Right lobe of liver (tissue), 6 donors: Measurements from ENCODE around the gene NR5A2. TPM values are rescaled to one million over a fixed set of nuclear protein-coding genes. Genes with fewer than 3 reads are reported as not detected.

Experiments
- ATAC-seq, 4 donors: fragments of 200-7000 bp; cut with Tn5 transposase; one replicate each; pipeline ENCODE4 v1.9.1; 2020; ENCODE audit warnings: mild to moderate bottlenecking in 4 of 4, moderate library complexity in 4 of 4
- DNase-seq, 3 donors: peaks; one replicate each; pipeline ENCODE4 v3.0.0-alpha.2; 2020
- H3K27ac ChIP-seq, 3 donors: fragments of 200-600 bp; one replicate each; pipeline ENCODE4 v1.8.0; 2022
- H3K27me3 ChIP-seq, 2 donors: fragments of 200-600 bp; one replicate each; pipeline ENCODE4 v1.8.0; 2022
- H3K36me3 ChIP-seq, 4 donors: fragments of 200-600 bp; sonication (generic) in 1 of 4; one replicate each; pipeline versions ENCODE4 v1.5.1 to v1.8.0; 2017 to 2022; ENCODE audit warnings: control low read depth in 1 of 4
- H3K4me1 ChIP-seq, 4 donors: fragments of 200-600 bp; sonication (generic) in 1 of 4; one replicate each; pipeline versions ENCODE4 v1.5.1 to v1.8.0; 2017 to 2022; ENCODE audit warnings: control low read depth in 1 of 4
- H3K4me3 ChIP-seq, 3 donors: fragments of 200-600 bp; one replicate each; pipeline ENCODE4 v1.8.0; 2022
- H3K9me3 ChIP-seq, 4 donors: fragments of 200-600 bp; sonication (generic) in 1 of 4; one replicate each; pipeline versions ENCODE4 v1.5.1 to v1.8.0; 2017 to 2022; ENCODE audit warnings: control low read depth in 1 of 4
- POLR2A ChIP-seq: fragments of 450-650 bp; IDR thresholded peaks from one replicate; pipeline ENCODE4 v1.6.1; 2017; ENCODE audit warnings: antibody characterized with exemption, mild to moderate bottlenecking
- WGBS: methylation state at CpG from one replicate; pipeline ENCODE4 v1.1.6; 2018; ENCODE audit warnings: low coverage, low lambda C conversion rate; ENCODE audit not compliant: insufficient coverage; ENCODE audit errors: missing lambda C conversion rate; 5-methylcytosine and 5-hydroxymethylcytosine counted together
- intact Hi-C, 2 donors: fragments of 100-400 bp; cut with DNase I; formaldehyde crosslinking; loops; one replicate each; pipeline versions ENCODE4 v1.11.2 to v1.14.1; 2022
- total RNA-seq, 6 experiments: library from RNA; depleted of rRNA in 2 of 6; stranded (reverse); fragments of >200 nt in 2 of 6; fragmentation: NEBNext Ultra II Directional in 3 of 6; extraction: Animal tissue kit (Norgen Biotek cat#: 25700) in 3 of 6; gene quantifications; one replicate each; pipeline versions ENCODE4 v1.1.0 to v1.2.4, GENCODE V29; 2016 to 2023
- TF ChIP-seq, protein P1 (sequence below), 4 donors: fragments of 200-600 bp in 3 of 4; fragments of 450-650 bp in 1 of 4; IDR thresholded peaks; one replicate each; pipeline versions ENCODE4 v1.5.1 to v1.8.0; 2016 to 2022; ENCODE audit warnings: antibody characterized with exemption in 4 of 4, mild to moderate bottlenecking in 2 of 4
- donor health status: DM: no; HTN: yes; CAD: no.
- donor health status: DM: no; HTN: no; CAD: no.
- donor health status: DM: no; HTN: no; CAD: no.
- donor health status: DM: no; HTN: yes; CAD: no.
- donor health status: DM: no; HTN: yes; CAD: no.

NR5A2 gene
- total RNA-seq, 6 experiments from 2014 or later, result 20.4 to 35.0 (median 28.5) TPM

DNA sequence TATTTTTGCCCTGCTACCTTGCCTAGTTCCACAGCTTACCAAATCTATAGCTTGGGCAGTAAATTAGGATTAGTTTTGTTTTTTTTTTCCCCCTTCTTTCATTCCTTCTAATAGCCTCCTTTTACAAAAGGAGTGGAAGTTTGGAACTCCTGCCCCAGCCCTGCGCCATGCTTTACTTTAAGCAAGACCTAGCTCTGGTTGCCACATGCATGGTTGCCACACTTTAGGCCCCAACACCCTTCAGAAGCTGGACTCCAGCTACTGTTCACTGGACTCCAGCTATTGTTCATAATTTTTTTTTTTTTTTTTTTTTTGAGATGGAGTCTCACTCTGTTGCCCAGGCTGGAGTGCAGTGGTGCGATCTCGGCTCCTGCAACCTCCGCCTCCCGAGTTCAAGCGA is 115.8 kb downstream of the NR5A2 start:
- intact Hi-C loops, result no loop called here
- no peak for DNase-seq
- no peak overlapping the region for H3K4me3 ChIP-seq
- ATAC-seq, result peak; percentile 25 to 70 (median 42)
- H3K4me1 ChIP-seq, result no peaks in the 10 kb centered on the region
- 82% methylated on average over 3 of the region's 6 CpGs for WGBS
- H3K9me3 ChIP-seq, result no peaks in the 10 kb centered on the region
- H3K36me3 ChIP-seq, result peaks cover 0 to 6% (median 0%) of the 10 kb centered on the region in 4 donors
- no peaks in the 10 kb centered on the region for H3K27me3 ChIP-seq
- TF ChIP-seq, protein P1, sequence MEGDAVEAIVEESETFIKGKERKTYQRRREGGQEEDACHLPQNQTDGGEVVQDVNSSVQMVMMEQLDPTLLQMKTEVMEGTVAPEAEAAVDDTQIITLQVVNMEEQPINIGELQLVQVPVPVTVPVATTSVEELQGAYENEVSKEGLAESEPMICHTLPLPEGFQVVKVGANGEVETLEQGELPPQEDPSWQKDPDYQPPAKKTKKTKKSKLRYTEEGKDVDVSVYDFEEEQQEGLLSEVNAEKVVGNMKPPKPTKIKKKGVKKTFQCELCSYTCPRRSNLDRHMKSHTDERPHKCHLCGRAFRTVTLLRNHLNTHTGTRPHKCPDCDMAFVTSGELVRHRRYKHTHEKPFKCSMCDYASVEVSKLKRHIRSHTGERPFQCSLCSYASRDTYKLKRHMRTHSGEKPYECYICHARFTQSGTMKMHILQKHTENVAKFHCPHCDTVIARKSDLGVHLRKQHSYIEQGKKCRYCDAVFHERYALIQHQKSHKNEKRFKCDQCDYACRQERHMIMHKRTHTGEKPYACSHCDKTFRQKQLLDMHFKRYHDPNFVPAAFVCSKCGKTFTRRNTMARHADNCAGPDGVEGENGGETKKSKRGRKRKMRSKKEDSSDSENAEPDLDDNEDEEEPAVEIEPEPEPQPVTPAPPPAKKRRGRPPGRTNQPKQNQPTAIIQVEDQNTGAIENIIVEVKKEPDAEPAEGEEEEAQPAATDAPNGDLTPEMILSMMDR (IDR thresholded peaks at IDR 0.05), result no peak
- no peak for TF ChIP-seq POLR2A
- H3K27ac ChIP-seq, result no peak overlapping the region

GRCh38 chr1:200146100-200146499 is 118.6 kb downstream of the NR5A2 start:
- TF ChIP-seq, protein P1 (IDR thresholded peaks at IDR 0.05), result no peak
- TF ChIP-seq POLR2A, result no peak
- H3K27me3 ChIP-seq, result no peaks in the 10 kb centered on the region
- no peak overlapping the region for H3K27ac ChIP-seq
- no peaks in the 10 kb centered on the region for H3K9me3 ChIP-seq
- DNase-seq (no peak), ATAC-seq (no peak)
- H3K4me1 ChIP-seq, result peaks cover 0 to 16% (median 7%) of the 10 kb centered on the region in 4 donors
- intact Hi-C loops, result no loop called here
- peaks cover 0 to 6% (median 0%) of the 10 kb centered on the region in 4 donors for H3K36me3 ChIP-seq
- 8% methylated on average over 1 of the region's 1 CpG for WGBS
- H3K4me3 ChIP-seq, result no peak overlapping the region

- ATAC-seq (no peak), DNase-seq (no peak)
- Histone ChIP-seq H3K4me1 (peaks cover 0 to 17% (median 7%) of the 10 kb centered on the region in 4 donors), H3K4me3 (no peak overlapping the region), H3K27ac (no peak overlapping the region), H3K36me3 (peaks cover 0 to 6% (median 0%) of the 10 kb centered on the region in 4 donors), H3K27me3 (no peaks in the 10 kb centered on the region), H3K9me3 (no peaks in the 10 kb centered on the region)
- TF ChIP-seq POLR2A, result no peak
- TF ChIP-seq, protein P1 (IDR thresholded peaks at IDR 0.05), result no peak
- intact Hi-C loops, result no loop called here
- WGBS, result 97% methylated on average over 5 of the region's 13 CpGs
Measured at GRCh38 chr1:200147094-200147493, 119.6 kb downstream of the NR5A2 start.

DNA sequence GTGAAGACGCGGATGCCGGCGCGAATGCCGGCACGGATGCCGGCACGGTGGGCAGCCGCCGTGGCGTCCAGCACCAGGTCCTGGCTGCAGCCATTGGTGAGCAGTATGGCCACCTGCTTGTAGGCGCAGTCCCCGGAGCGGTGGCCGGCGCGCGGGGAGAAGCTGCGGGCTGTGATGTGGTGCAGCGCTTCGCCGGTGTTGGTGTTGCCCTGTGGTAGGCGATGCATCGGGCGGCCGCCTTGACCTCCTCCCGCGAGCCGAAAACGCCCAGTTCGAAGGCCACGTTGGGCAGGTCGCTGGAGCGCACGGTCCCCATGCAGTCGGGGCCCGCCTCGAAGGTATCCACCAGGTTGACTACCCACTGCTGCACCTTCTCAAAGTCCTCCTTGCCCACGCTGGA is 120.2 kb downstream of the NR5A2 start:
- Histone ChIP-seq H3K4me3 (no peak overlapping the region), H3K9me3 (no peaks in the 10 kb centered on the region), H3K36me3 (peaks cover 0 to 6% (median 0%) of the 10 kb centered on the region in 4 donors), H3K4me1 (peaks cover 0 to 17% (median 7%) of the 10 kb centered on the region in 4 donors), H3K27ac (no peak overlapping the region), H3K27me3 (no peaks in the 10 kb centered on the region)
- ATAC-seq (peak in 1 of 4 donors; percentile 32), DNase-seq (no peak)
- intact Hi-C loops, result no loop called here
- WGBS, result no CpG with 5 or more reads among the region's 40 CpGs
- TF ChIP-seq POLR2A, result no peak
- TF ChIP-seq, protein P1 (IDR thresholded peaks at IDR 0.05), result no peak

- Histone ChIP-seq H3K4me3 (no peak overlapping the region), H3K4me1 (peaks cover 0 to 17% (median 7%) of the 10 kb centered on the region in 4 donors), H3K9me3 (no peaks in the 10 kb centered on the region), H3K36me3 (peaks cover 0 to 6% (median 0%) of the 10 kb centered on the region in 4 donors), H3K27me3 (no peaks in the 10 kb centered on the region), H3K27ac (no peak overlapping the region)
- TF ChIP-seq, protein P1 (IDR thresholded peaks at IDR 0.05), result no peak
- no peak for TF ChIP-seq POLR2A
- DNase-seq (no peak), ATAC-seq (no peak)
- intact Hi-C loops, result no loop called here
Measured at GRCh38 chr1:200150006-200150405, 122.5 kb downstream of the NR5A2 start.
